Large intestine (tissue), 3 donors: Measurements from ENCODE around the gene KLF7. TPM values are rescaled to one million over a fixed set of nuclear protein-coding genes. Genes with fewer than 3 reads are reported as not detected.

Source experiments
- DNase-seq, 2 donors: peaks; one replicate each; pipeline versions ENCODE4 v3.0.0 to v3.0.0-alpha.2; 2013
- H3K27ac ChIP-seq: one replicate; pipeline ENCODE4 v1.5.1; 2013; ENCODE audit warnings: low read length
- H3K27me3 ChIP-seq: 2 replicates; pipeline ENCODE4 v1.6.1; 2013; ENCODE audit warnings: low read length; ENCODE audit not compliant: control insufficient read depth, insufficient read depth
- H3K36me3 ChIP-seq: 2 replicates; pipeline ENCODE4 v1.6.1; 2013; ENCODE audit warnings: low read length; ENCODE audit not compliant: control insufficient read depth, insufficient read depth
- H3K4me1 ChIP-seq: one replicate; pipeline ENCODE4 v1.6.1; 2013; ENCODE audit warnings: low read length; ENCODE audit not compliant: control insufficient read depth, insufficient read depth
- H3K4me3 ChIP-seq: one replicate; pipeline ENCODE4 v1.5.1; 2013; ENCODE audit warnings: low read length
- H3K9me3 ChIP-seq: one replicate; pipeline ENCODE4 v1.6.1; 2013; ENCODE audit warnings: mild to moderate bottlenecking, low read depth, low read length, moderate library complexity; ENCODE audit not compliant: control insufficient read depth
- WGBS: methylation state at CpG from one replicate; pipeline ENCODE4 v1.1.5; 2013; ENCODE audit warnings: low lambda C conversion rate; ENCODE audit not compliant: insufficient coverage; 5-methylcytosine and 5-hydroxymethylcytosine counted together
- polyA plus RNA-seq: library from polyadenylated mRNA; unstranded; fragments of 120-200 nt; gene quantifications from one replicate; pipeline ENCODE4 v1.2.1, GENCODE V29; 2013

Gene KLF7
- polyA plus RNA-seq, 1 donor: 11.4 TPM

- Histone ChIP-seq H3K4me3 (no peak overlapping the region), H3K36me3 (peaks cover 4% of the 10 kb centered on the region), H3K27ac (no peak overlapping the region), H3K27me3 (no peaks in the 10 kb centered on the region), H3K4me1 (peaks cover 5% of the 10 kb centered on the region), H3K9me3 (no peaks in the 10 kb centered on the region)
- 100% methylated on average over 1 of the region's 4 CpGs for WGBS
- DNase-seq: no peak
Observed at GRCh38 chr2:207128867-207129266, 36.9 kb downstream of the KLF7 start.

- no peak overlapping the region for H3K27ac ChIP-seq
Observed at GRCh38 chr2:207126724-207127308, 38.9 kb downstream of the KLF7 start.

GRCh38 chr2:207123776-207124391 lies 41.9 kb downstream of the KLF7 start:
- H3K4me1 ChIP-seq: no peaks in the 10 kb centered on the region
- no peak overlapping the region for H3K4me3 ChIP-seq
- no peak for DNase-seq
- no peak overlapping the region for H3K27ac ChIP-seq
- H3K27me3 ChIP-seq: no peaks in the 10 kb centered on the region
- peaks cover 18% of the 10 kb centered on the region for H3K36me3 ChIP-seq
- no CpG with 5 or more reads among the region's 31 CpGs for WGBS
- H3K9me3 ChIP-seq: no peaks in the 10 kb centered on the region

More at GRCh38 chr2:207126724-207127308, 38.9 kb downstream of the KLF7 start:
- H3K36me3 ChIP-seq: peaks cover 15% of the 10 kb centered on the region
- no peaks in the 10 kb centered on the region for H3K27me3 ChIP-seq
- no peaks in the 10 kb centered on the region for H3K4me1 ChIP-seq
- no peak overlapping the region for H3K4me3 ChIP-seq
- H3K9me3 ChIP-seq: no peaks in the 10 kb centered on the region
- DNase-seq: no peak
- no CpG with 5 or more reads among the region's 4 CpGs for WGBS

GRCh38 chr2:207123335-207123744 lies 42.4 kb downstream of the KLF7 start:
- Histone ChIP-seq H3K27me3 (no peaks in the 10 kb centered on the region), H3K4me1 (no peaks in the 10 kb centered on the region), H3K9me3 (no peaks in the 10 kb centered on the region), H3K36me3 (peaks cover 18% of the 10 kb centered on the region), H3K4me3 (no peak overlapping the region), H3K27ac (no peak overlapping the region)
- DNase-seq: no peak
- no CpG with 5 or more reads among the region's 4 CpGs for WGBS

GRCh38 chr2:207122651-207123334 lies 43.0 kb downstream of the KLF7 start:
- Histone ChIP-seq H3K4me1 (no peaks in the 10 kb centered on the region), H3K27ac (no peak overlapping the region), H3K27me3 (no peaks in the 10 kb centered on the region), H3K36me3 (peaks cover 18% of the 10 kb centered on the region), H3K4me3 (no peak overlapping the region), H3K9me3 (no peaks in the 10 kb centered on the region)
- no CpG with 5 or more reads among the region's 5 CpGs for WGBS
- no peak for DNase-seq

- WGBS: 20% methylated on average over 1 of the region's 1 CpG
- Histone ChIP-seq H3K4me1 (no peaks in the 10 kb centered on the region), H3K27ac (no peak overlapping the region), H3K36me3 (peaks cover 18% of the 10 kb centered on the region), H3K27me3 (no peaks in the 10 kb centered on the region), H3K4me3 (no peak overlapping the region), H3K9me3 (no peaks in the 10 kb centered on the region)
- no peak for DNase-seq
Observed at GRCh38 chr2:207121784-207122183, 44.0 kb downstream of the KLF7 start.

GRCh38 chr2:207119048-207119447 lies 46.7 kb downstream of the KLF7 start:
- Histone ChIP-seq H3K4me1 (no peaks in the 10 kb centered on the region), H3K27ac (no peak overlapping the region), H3K36me3 (peaks cover 16% of the 10 kb centered on the region), H3K9me3 (no peaks in the 10 kb centered on the region), H3K27me3 (no peaks in the 10 kb centered on the region), H3K4me3 (no peak overlapping the region)
- WGBS: no CpG with 5 or more reads among the region's 4 CpGs
- peak in 1 of 2 donors; percentile 70 for DNase-seq

GRCh38 chr2:207117668-207118067 lies 48.1 kb downstream of the KLF7 start:
- no CpG with 5 or more reads among the region's 2 CpGs for WGBS
- Histone ChIP-seq H3K9me3 (no peaks in the 10 kb centered on the region), H3K27ac (no peak overlapping the region), H3K4me1 (no peaks in the 10 kb centered on the region), H3K4me3 (no peak overlapping the region), H3K36me3 (peaks cover 3% of the 10 kb centered on the region), H3K27me3 (no peaks in the 10 kb centered on the region)
- DNase-seq: no peak

GRCh38 chr2:207115715-207116364 lies 49.9 kb downstream of the KLF7 start:
- Histone ChIP-seq H3K27me3 (no peaks in the 10 kb centered on the region), H3K27ac (no peak overlapping the region), H3K36me3 (peaks cover 4% of the 10 kb centered on the region), H3K4me3 (no peak overlapping the region), H3K9me3 (no peaks in the 10 kb centered on the region), H3K4me1 (no peaks in the 10 kb centered on the region)
- WGBS: no CpG with 5 or more reads among the region's 6 CpGs
- DNase-seq: no peak

GRCh38 chr2:207113414-207113813 lies 52.3 kb downstream of the KLF7 start:
- Histone ChIP-seq H3K36me3 (peaks cover 5% of the 10 kb centered on the region), H3K27ac (no peak overlapping the region), H3K4me1 (no peaks in the 10 kb centered on the region), H3K9me3 (no peaks in the 10 kb centered on the region), H3K4me3 (no peak overlapping the region), H3K27me3 (no peaks in the 10 kb centered on the region)
- no peak for DNase-seq
